Caki2 (cell line): Measurements from ENCODE around the gene SUGCT. TPM values are rescaled to one million over a fixed set of nuclear protein-coding genes. Genes with fewer than 3 reads are reported as not detected.

Source experiments
- DNase-seq: peaks from one replicate; pipeline ENCODE4 v3.0.0-alpha.2; 2015; ENCODE audit warnings: low read depth
- in situ Hi-C: cut with HindIII; loops from 2 replicates; pipeline ENCODE4 v1.10.0; 2016; ENCODE audit warnings: low sequenced_read_pairs, low pct_unique_long_range_greater_than_20kb, mixed read lengths
- total RNA-seq: library from RNA; depleted of rRNA; stranded (reverse); fragments of >200 nt; shearing (Covaris generic); gene quantifications from 2 replicates; pipeline ENCODE4 v1.2.3, GENCODE V29; 2014; ENCODE audit warnings: low replicate concordance

The SUGCT gene
- total RNA-seq, 1 experiment from 2014 or later: 9.7 TPM

- in situ Hi-C loops: no loop called here
- DNase-seq: no peak
Measured at GRCh38 chr7:40463446-40463845, 328.6 kb downstream of the SUGCT start.

DNA sequence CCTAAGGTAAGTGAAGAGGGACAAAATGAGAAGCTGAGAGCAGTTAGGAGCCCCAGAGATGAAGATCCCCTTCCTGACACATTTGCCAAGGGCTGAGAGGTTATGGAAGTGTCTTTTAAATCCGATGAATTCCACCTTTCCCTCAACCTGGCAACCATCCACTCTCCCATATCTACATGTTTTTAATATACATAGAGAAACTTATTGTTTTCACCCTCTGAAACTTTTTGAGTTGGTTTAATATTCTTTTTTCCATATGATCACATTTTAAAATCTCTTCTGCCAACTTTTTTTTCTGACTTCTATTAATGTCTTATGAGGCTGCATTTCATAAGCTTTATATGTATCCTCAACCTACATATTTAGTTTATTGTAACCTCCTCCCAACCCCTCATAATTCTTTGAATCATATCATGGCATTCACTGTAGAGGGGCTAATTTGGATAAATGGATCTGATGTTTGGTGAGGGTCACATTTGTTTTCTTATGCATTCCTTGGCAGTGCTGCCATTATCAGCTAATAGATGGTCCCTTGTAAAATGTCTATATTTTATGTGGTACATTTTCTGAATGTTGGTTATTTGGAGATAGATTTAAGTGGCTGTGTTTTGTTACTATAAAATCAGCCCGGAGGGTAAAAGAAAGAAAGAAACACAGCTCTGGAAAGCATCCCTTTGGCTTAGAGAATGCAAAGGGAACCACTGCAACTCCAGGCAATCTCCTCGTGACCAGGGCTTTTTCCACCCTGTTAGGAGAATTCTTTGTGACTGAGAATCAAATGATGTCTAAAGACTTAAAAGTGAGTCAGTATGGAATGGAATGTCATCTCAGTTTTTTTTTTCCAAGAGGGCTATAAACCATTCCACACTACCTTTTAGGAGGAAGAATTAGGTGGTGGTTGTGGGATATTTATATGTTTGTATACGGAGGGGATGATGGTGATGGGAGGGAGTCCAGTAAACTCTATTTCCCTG, 334.4 kb downstream of the SUGCT start:
- no peak for DNase-seq
- in situ Hi-C loops: no loop called here

DNA sequence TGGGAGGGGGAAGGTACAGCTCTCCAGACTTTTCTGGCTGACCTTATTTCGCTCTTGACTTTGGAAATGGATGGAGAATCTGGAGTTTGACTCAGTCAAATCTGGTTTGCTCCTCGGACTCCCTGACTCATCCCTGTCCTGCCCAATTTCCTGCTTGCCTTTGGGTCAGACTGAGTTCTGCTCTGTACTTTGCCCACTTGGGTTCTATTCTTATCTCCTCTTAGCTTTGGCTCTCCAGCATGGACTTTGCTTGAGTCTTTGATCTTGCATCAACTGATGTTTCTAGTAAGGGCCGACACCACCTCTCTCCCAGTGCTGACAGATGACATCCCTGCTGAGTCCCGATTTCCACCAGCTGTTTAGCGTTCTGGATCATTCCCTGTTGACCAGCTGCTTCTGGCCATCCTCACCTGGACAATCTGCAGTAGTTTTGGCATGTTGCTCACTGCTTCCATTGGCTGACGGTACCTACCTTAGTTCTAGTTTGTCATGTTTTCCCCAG, 335.3 kb downstream of the SUGCT start:
- in situ Hi-C loops: no loop called here
- no peak for DNase-seq

DNA sequence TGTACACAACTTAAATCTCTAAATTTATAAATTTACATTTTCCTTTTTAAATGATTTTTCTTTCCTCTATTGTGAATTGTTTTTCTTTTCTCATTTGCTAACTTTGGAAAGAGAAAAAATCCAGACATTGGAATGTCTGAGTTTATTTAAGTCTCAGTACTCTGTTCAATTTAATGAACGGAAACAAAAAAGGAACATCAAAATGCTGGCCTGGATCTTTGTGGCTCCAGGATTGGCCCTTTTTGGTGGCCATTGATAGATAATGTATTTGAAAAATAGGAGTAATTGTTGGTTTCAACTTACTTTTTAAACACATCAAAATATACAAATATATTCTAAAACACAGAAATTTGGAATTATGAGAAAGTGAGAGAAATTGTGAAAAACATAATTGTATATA, 336.0 kb downstream of the SUGCT start:
- DNase-seq: no peak
- in situ Hi-C loops: no loop called here

- in situ Hi-C loops: no loop called here
- DNase-seq: no peak
Measured at GRCh38 chr7:40471891-40472290, 337.1 kb downstream of the SUGCT start.

DNA sequence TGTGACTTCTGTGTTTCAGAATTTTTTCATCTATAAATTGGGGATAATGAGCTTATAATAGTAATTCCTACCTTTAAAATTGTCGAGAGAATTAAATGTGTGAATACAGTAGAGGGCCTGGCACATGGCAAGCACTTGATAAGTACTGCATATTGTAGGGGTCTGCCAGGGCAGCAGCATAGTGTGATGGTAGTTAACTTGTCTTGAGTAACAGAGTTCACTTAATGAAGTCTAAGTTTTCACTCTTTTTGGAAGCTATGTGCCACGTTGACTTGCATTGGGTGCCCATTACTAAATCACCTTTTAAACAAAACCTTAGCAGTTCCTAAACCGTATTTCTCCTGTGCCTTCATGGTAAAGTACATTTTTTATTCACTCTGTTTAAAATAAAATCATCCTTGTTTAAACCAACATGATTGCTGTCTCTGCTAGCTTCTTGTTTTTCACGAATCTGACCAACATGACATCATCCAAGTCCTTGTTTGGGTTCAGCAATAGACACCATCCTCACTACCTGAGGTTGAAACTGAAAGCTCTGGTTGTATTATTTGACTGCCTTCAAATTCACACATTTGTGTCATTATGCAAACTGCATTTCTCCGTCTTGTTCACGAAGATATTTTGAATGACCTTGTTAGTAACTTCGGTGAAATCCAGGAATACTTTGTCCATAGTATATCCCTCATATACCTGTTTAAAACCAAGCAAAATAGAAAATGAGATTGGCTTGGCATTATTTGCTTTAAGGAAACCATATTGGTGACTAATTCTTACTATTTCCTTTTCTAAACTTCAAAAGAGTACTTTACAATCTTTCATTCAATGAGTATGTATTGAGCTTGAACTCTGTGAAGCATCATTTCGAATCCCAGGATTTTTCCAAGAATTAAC, 340.2 kb downstream of the SUGCT start:
- no peak for DNase-seq
- in situ Hi-C loops: no loop called here

GRCh38 chr7:40475681-40475982, 340.8 kb downstream of the SUGCT start:
- in situ Hi-C loops: no loop called here
- DNase-seq: no peak

DNA sequence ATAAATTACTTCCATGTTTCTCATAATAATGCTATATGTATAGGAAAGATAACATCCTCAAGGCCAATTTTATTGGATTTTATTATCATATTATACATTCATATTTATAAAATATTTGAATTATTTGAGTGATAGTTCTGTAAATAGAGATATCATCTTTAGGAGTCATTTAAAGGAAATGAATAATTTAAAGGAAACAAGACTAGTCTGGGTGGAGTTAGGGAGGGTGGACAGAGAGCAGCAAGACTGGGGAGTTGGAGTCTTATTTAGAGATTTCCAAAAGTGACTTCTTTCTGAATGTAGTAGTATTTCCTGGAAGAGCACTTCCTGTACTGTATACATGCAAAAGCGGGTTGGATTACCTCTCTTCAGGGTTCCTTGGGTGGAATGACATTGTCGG, 342.3 kb downstream of the SUGCT start:
- DNase-seq: no peak
- in situ Hi-C loops: no loop called here

DNA sequence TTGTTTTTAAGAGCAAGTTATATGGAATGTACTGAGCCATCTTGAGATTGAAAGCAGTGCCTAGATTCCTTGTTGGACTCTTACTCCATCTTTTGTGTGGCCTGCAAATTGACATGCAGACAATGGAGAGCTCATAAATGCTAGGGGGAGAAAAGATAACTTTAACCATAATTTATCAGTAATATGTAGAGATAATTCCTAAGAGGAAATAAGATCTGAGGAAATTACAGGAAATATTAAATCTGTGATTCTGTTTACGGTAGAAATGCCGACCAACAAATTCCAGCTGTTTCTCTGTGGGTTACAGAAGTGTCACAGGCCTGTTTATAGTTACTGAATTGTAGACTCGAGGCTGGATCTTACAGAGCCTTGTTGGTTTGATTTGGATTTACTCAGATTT, 348.0 kb downstream of the SUGCT start:
- in situ Hi-C loops: no loop called here
- DNase-seq: no peak

- in situ Hi-C loops: no loop called here
- no peak for DNase-seq
Measured at GRCh38 chr7:40483630-40484029, 348.8 kb downstream of the SUGCT start.

GRCh38 chr7:40489844-40490602, 355.2 kb downstream of the SUGCT start:
- in situ Hi-C loops: no loop called here
- DNase-seq: no peak

GRCh38 chr7:40490603-40490924, 355.8 kb downstream of the SUGCT start:
- in situ Hi-C loops: no loop called here
- no peak for DNase-seq

GRCh38 chr7:40492946-40493345, 358.1 kb downstream of the SUGCT start:
- no peak for DNase-seq
- in situ Hi-C loops: no loop called here

GRCh38 chr7:40493609-40494051, 358.8 kb downstream of the SUGCT start:
- in situ Hi-C loops: no loop called here
- DNase-seq: no peak

DNA sequence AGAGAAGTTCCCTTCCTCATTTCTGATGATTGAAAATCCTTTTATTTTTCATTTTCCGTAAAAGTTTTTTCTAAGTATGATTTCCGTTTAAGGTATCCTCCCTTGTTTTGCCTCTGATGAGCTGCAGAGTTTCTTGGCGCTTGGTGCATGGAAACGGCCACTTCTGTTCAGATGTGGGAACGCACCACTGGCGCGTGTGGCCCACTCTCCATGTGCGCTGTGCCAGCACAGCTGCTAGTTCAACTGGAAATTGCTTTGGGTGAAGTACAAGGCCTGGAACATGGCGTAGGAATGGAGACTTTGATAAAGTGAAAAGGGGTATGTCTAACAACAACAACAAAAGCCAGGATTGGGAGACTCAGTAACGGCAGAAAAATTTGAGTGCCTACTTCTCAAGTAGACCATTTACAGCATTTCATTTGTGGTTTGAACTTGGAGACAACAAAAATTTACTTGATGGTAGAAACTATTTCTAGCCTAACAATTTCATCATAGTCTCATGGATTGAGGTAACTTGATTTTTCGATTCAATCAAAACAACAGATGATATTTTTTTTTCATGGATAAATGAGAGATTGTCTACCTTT, 364.2 kb downstream of the SUGCT start:
- no peak for DNase-seq
- in situ Hi-C loops: no loop called here

DNA sequence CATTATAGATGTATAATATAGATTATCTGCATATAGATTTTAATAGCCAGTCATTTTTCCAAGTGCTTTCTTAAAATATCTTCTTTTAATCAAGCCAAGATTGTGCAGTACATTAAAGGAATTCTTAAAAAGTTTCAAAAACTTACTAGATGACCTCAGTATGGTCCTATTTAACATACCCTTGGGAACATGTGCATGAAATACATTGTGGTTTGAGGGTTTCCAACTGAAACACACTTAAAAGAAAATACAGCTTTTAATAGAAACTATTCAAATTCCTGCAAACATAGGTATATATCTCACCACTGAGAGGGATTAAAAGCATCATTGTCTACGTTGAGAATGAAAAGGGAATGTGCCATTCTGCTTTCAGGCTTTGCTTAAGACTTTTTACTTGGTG, 364.9 kb downstream of the SUGCT start:
- no peak for DNase-seq
- in situ Hi-C loops: no loop called here

- DNase-seq: no peak
- in situ Hi-C loops: no loop called here
Measured at GRCh38 chr7:40500219-40500618, 365.4 kb downstream of the SUGCT start.

DNA sequence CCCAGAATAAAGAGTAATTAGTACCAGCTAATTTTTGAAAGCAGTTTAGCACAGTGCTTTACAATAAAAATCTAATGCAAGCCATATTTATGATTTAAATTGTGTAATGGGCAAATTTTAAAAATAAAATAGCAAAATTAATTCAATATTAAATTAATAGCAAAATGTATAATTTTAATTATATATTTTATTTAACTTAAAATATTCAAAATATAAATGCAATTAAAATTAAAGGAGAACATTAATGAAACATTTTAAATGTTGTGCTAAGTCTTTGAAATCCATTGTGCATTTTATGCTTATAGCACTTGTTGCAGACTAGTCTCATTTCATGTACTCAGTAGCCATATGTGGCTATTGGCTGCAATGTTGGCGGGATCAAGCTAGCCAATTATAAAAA, 367.6 kb downstream of the SUGCT start:
- in situ Hi-C loops: no loop called here
- no peak for DNase-seq
